ENCODE results near the gene NCAM1.

GRCh38 chr11:113106507-113106906, 145.3 kb downstream of the NCAM1 start:
- TF ChIP-seq CTCF (IDR thresholded peaks at IDR 0.05; ENCODE audit: insufficient read depth, low read length, poor library complexity, severe bottlenecking) (no peak), EZH2phosphoT487 (conservative IDR thresholded peaks at IDR 0.05; ENCODE audit: low read length) (no peak)

Measured in SU-DHL-6 (cell line).